GM12878 (cell line): Measurements from ENCODE around the gene AAGAB. TPM values are rescaled to one million over a fixed set of nuclear protein-coding genes. Genes with fewer than 3 reads are reported as not detected.

Experiments used
- ATAC-seq: fragments of 200-7000 bp; cut with Tn5 transposase; 3 replicates; pipeline ENCODE4 v1.9.1; 2020; ENCODE audit warnings: mild to moderate bottlenecking, moderate library complexity
- BruUV-seq: library from RNA; stranded (reverse); fragments of 400-500 nt; replicated peaks from 2 replicates; lab custom pipeline; 2021; lab: Mats Ljungman, UMichigan
- CTCF ChIA-PET: fragments of 300-600 bp; sonication (Branson Sonifier 250); formaldehyde crosslinking; extraction: SDS; loops from one replicate; lab custom pipeline; 2021; ENCODE audit warnings: inconsistent platforms; lab: Yijun Ruan, JAX
- POLR2A ChIA-PET: fragments of 350-600 bp; formaldehyde crosslinking; extraction: SDS; loops from one replicate; lab custom pipeline; 2021; ENCODE audit warnings: inconsistent platforms; lab: Charles Lee
- RAD21 ChIA-PET: fragments of 300-600 bp; sonication (Branson Sonifier 250); formaldehyde crosslinking; loops from one replicate; lab custom pipeline; 2023; ENCODE audit warnings: antibody characterized with exemption; ENCODE audit not compliant: unreplicated experiment; lab: Charles Lee
- SMC1A ChIA-PET: fragments of 300-600 bp; sonication (Branson Sonifier 250); formaldehyde crosslinking; loops from one replicate; lab custom pipeline; 2023; ENCODE audit not compliant: unreplicated experiment, uncharacterized antibody; lab: Charles Lee
- DNase-seq: peaks from one replicate; pipeline ENCODE4 v3.0.0-alpha.2; 2011; ENCODE audit warnings: low read depth, low spot score
- FAIRE-seq: peaks from 3 replicates; lab custom pipeline; 2011; peaks lifted over from hg19 to GRCh38; lab: Jason Lieb, UNC
- H2AFZ ChIP-seq: 2 replicates; pipeline ENCODE4 v1.6.0; 2011; ENCODE audit warnings: low read depth, low read length, control low read depth; ENCODE audit not compliant: control insufficient read depth
- H3K27ac ChIP-seq: 2 replicates; pipeline ENCODE4 v1.5.1; 2011; ENCODE audit warnings: control low read depth; ENCODE audit not compliant: control insufficient read depth, insufficient read depth
- H3K27me3 ChIP-seq, 2 experiments: replicated peaks in 1 of 2; 2 replicates each; pipeline versions ENCODE4 v1.6.0 to v1.6.1; 2011; ENCODE audit warnings: low read length in 1 of 2; ENCODE audit not compliant: control insufficient read depth in 2 of 2, insufficient read depth in 2 of 2
- H3K36me3 ChIP-seq, 2 experiments: 2 replicates each; pipeline ENCODE4 v1.5.1; 2011; ENCODE audit warnings: low read length in 1 of 2; ENCODE audit not compliant: control insufficient read depth in 2 of 2, insufficient read depth in 2 of 2
- H3K4me1 ChIP-seq: 2 replicates; pipeline ENCODE4 v1.6.1; 2011; ENCODE audit warnings: mild to moderate bottlenecking, low read length, moderate library complexity, mixed read lengths; ENCODE audit not compliant: control insufficient read depth, insufficient read depth
- H3K4me2 ChIP-seq: 2 replicates; pipeline ENCODE4 v1.6.0; 2011; ENCODE audit warnings: control low read depth; ENCODE audit not compliant: control insufficient read depth, insufficient read depth
- H3K4me3 ChIP-seq: fragments of 200-600 bp; sonication (generic); 2 replicates; pipeline ENCODE4 v1.5.1; 2016
- H3K79me2 ChIP-seq: 2 replicates; pipeline ENCODE4 v1.6.0; 2011; ENCODE audit warnings: low read length; ENCODE audit not compliant: control insufficient read depth, insufficient read depth
- H3K9ac ChIP-seq: 2 replicates; pipeline ENCODE4 v1.8.0; 2011; ENCODE audit warnings: low read length, control low read depth, mixed read lengths; ENCODE audit not compliant: control insufficient read depth, insufficient read depth
- H3K9me3 ChIP-seq: replicated peaks from 3 replicates; pipeline ENCODE4 v1.5.1; 2011; ENCODE audit warnings: mild to moderate bottlenecking, low read length; ENCODE audit not compliant: control insufficient read depth, insufficient read depth
- H4K20me1 ChIP-seq: 2 replicates; pipeline ENCODE4 v1.6.0; 2011; ENCODE audit not compliant: control insufficient read depth, insufficient read depth
- BCLAF1 ChIP-seq: fragments of 450-650 bp; IDR thresholded peaks from 2 replicates; pipeline ENCODE4 v1.6.1; 2017; ENCODE audit warnings: antibody characterized with exemption, mild to moderate bottlenecking, moderate library complexity
- NBN ChIP-seq: fragments of 450-650 bp; IDR thresholded peaks from 2 replicates; pipeline ENCODE4 v1.6.1; 2016
- STAT3 ChIP-seq: IDR thresholded peaks from 2 replicates; pipeline ENCODE4 v1.6.1; 2011; ENCODE audit warnings: low read depth, low read length, improper control_type of control experiment
- ZBED1 ChIP-seq: IDR thresholded peaks from 2 replicates; pipeline ENCODE4 v1.6.1; 2016; ENCODE audit warnings: borderline replicate concordance
- ZNF24 ChIP-seq: fragments of 450-650 bp; IDR thresholded peaks from 2 replicates; pipeline ENCODE4 v1.6.1; 2017; ENCODE audit warnings: antibody characterized with exemption, mild to moderate bottlenecking
- WGBS: methylation state at CpG from one replicate; pipeline ENCODE4 v1.1.6; 2016; ENCODE audit warnings: low lambda C conversion rate; ENCODE audit not compliant: insufficient replicate concordance, insufficient coverage; ENCODE audit errors: missing lambda C conversion rate; 5-methylcytosine and 5-hydroxymethylcytosine counted together
- in situ Hi-C: fragments of 300-500 bp; cut with MboI; formaldehyde crosslinking; loops from 9 replicates; pipeline ENCODE4 v1.14.3; 2018; ENCODE audit warnings: mixed read lengths
- intact Hi-C: fragments of 100-400 bp; cut with micrococcal nuclease; formaldehyde crosslinking; loops from one replicate; pipeline ENCODE4 v1.14.2; 2022; ENCODE audit not compliant: unreplicated experiment
- polyA plus RNA-seq, 11 experiments: library from polyadenylated mRNA; depleted of rRNA in 4 of 11; unstranded in 6 of 11; stranded (reverse) in 5 of 11; fragments of >200 nt; fragmentation: Nextera tagmentation in 4 of 11; fragmentation: Illumina TruSeq in 1 of 11; extraction: Ambion mirVana in 4 of 11; extraction: Trizol in 1 of 11; gene quantifications; 1 replicate in 1 of 11; 2 replicates in 10 of 11; pipeline versions ENCODE4 v1.2.1 to v1.2.3, GENCODE V29; 2011 to 2016; ENCODE audit warnings: inconsistent platforms in 2 of 11, missing spikeins in 2 of 11, low read depth in 1 of 11
- total RNA-seq, 4 experiments: library from RNA; depleted of rRNA in 3 of 4; stranded (reverse); fragments of >200 nt in 3 of 4; fragmentation: Illumina TruSeq in 1 of 4; extraction: Trizol in 1 of 4; gene quantifications; 2 replicates each; pipeline versions ENCODE4 v1.2.1 to v1.2.3, GENCODE V29; 2013 to 2021
- TF ChIP-seq, protein P1 (sequence below): fragments of 450-650 bp; IDR thresholded peaks from 2 replicates; pipeline ENCODE4 v1.6.1; 2017; ENCODE audit warnings: mild to moderate bottlenecking, moderate library complexity

The AAGAB gene
- total and polyA plus RNA-seq, 10 of the 15 experiments (the other 5 are each of a cell fraction or from before 2014, with no cell fraction given): 11.4 to 62.3 (median 38.0) TPM

- SMC1A ChIA-PET: interaction anchor here (1.0 to 1.7 kb wide), 4 partner anchors 10 to 201 kb away, joined by 3 to 6 read pairs (median 4); no protein-coding TSS in a partner anchor
- no peak for DNase-seq
- Histone ChIP-seq H3K9ac (no peak overlapping the region), H3K36me3 (no peaks in the 10 kb centered on the region), H4K20me1 (no peaks in the 10 kb centered on the region), H2AFZ (no peak overlapping the region), H3K4me3 (no peak overlapping the region), H3K27ac (no peak overlapping the region), H3K27me3 (no peaks in the 10 kb centered on the region), H3K79me2 (no peaks in the 10 kb centered on the region), H3K4me1 (no peaks in the 10 kb centered on the region), H3K9me3 (no peaks in the 10 kb centered on the region), H3K4me2 (no peak overlapping the region)
- ATAC-seq: no peak
- POLR2A ChIA-PET: interaction anchor here (0.6 kb wide), 1 partner anchor 129 kb away, joined by 4 read pairs; no protein-coding TSS in a partner anchor
- FAIRE-seq: no peak
- 46% methylated on average over 1 of the region's 1 CpG for WGBS
- TF ChIP-seq STAT3: no peak
- TF ChIP-seq ZNF24: no peak
- no peak for TF ChIP-seq NBN
- no peak for TF ChIP-seq BCLAF1
- TF ChIP-seq ZBED1: no peak
- TF ChIP-seq, protein P1, sequence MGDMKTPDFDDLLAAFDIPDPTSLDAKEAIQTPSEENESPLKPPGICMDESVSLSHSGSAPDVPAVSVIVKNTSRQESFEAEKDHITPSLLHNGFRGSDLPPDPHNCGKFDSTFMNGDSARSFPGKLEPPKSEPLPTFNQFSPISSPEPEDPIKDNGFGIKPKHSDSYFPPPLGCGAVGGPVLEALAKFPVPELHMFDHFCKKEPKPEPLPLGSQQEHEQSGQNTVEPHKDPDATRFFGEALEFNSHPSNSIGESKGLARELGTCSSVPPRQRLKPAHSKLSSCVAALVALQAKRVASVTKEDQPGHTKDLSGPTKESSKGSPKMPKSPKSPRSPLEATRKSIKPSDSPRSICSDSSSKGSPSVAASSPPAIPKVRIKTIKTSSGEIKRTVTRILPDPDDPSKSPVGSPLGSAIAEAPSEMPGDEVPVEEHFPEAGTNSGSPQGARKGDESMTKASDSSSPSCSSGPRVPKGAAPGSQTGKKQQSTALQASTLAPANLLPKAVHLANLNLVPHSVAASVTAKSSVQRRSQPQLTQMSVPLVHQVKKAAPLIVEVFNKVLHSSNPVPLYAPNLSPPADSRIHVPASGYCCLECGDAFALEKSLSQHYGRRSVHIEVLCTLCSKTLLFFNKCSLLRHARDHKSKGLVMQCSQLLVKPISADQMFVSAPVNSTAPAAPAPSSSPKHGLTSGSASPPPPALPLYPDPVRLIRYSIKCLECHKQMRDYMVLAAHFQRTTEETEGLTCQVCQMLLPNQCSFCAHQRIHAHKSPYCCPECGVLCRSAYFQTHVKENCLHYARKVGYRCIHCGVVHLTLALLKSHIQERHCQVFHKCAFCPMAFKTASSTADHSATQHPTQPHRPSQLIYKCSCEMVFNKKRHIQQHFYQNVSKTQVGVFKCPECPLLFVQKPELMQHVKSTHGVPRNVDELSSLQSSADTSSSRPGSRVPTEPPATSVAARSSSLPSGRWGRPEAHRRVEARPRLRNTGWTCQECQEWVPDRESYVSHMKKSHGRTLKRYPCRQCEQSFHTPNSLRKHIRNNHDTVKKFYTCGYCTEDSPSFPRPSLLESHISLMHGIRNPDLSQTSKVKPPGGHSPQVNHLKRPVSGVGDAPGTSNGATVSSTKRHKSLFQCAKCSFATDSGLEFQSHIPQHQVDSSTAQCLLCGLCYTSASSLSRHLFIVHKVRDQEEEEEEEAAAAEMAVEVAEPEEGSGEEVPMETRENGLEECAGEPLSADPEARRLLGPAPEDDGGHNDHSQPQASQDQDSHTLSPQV: no peak
- intact Hi-C loops (no loop called here), in situ Hi-C loops (no loop called here)
- CTCF ChIA-PET: interaction anchor here (0.8 kb wide), 1 partner anchor 44 kb away, joined by 3 read pairs; no protein-coding TSS in a partner anchor
- RAD21 ChIA-PET: interaction anchor here (1.2 kb wide), 1 partner anchor 8 kb away, joined by 3 read pairs; no protein-coding TSS in a partner anchor
- BruUV-seq: no TSS peak
These were observed 27.3 kb upstream of the AAGAB start for GRCh38 chr15:67281714-67282113.
